Neuronal stem cell (in vitro differentiated cells): ENCODE results near the gene TIMM10B.
A peak's percentile ranks its signal among the peaks of the same experiment; 100 is the strongest.

Experiments
- DNase-seq: peaks from one replicate; pipeline ENCODE4 v3.0.0-alpha.2; 2013; ENCODE audit warnings: low spot score
- H2AFZ ChIP-seq: one replicate; pipeline ENCODE4 v1.6.1; 2013; ENCODE audit warnings: mild to moderate bottlenecking, low read length, inconsistent platforms
- H2AK5ac ChIP-seq: 2 replicates; pipeline ENCODE4 v1.6.1; 2013; ENCODE audit warnings: low read depth, mild to moderate bottlenecking, inconsistent platforms, low read length, moderate library complexity, mixed read lengths
- H2BK120ac ChIP-seq: 2 replicates; pipeline ENCODE4 v1.6.1; 2013; ENCODE audit warnings: low read depth, mild to moderate bottlenecking, inconsistent platforms, low read length, moderate library complexity, mixed read lengths
- H2BK12ac ChIP-seq: one replicate; pipeline ENCODE4 v1.6.1; 2013; ENCODE audit warnings: low read length, inconsistent platforms
- H2BK15ac ChIP-seq: 2 replicates; pipeline ENCODE4 v1.6.1; 2013; ENCODE audit warnings: mild to moderate bottlenecking, low read length, inconsistent platforms, mixed read lengths
- H2BK5ac ChIP-seq: one replicate; pipeline ENCODE4 v1.6.1; 2013; ENCODE audit warnings: inconsistent platforms, mild to moderate bottlenecking, low read length, moderate library complexity
- H3K14ac ChIP-seq: one replicate; pipeline ENCODE4 v1.6.1; 2013; ENCODE audit warnings: low read length, inconsistent platforms
- H3K18ac ChIP-seq: 2 replicates; pipeline ENCODE4 v1.6.1; 2013; ENCODE audit warnings: low read length, inconsistent platforms
- H3K23ac ChIP-seq: 2 replicates; pipeline ENCODE4 v1.6.1; 2013; ENCODE audit warnings: low read depth, mild to moderate bottlenecking, mixed read lengths, low read length, inconsistent platforms; ENCODE audit not compliant: poor library complexity
- H3K27ac ChIP-seq: replicated peaks from 3 replicates; pipeline ENCODE4 v1.5.1; 2013; ENCODE audit warnings: low read length, inconsistent platforms
- H3K27me3 ChIP-seq, 3 experiments: 2 replicates each; pipeline ENCODE4 v1.6.1; 2013; ENCODE audit warnings: low read length in 3 of 3, mild to moderate bottlenecking in 2 of 3, inconsistent platforms in 1 of 3, low read depth in 1 of 3, mixed read lengths in 1 of 3, moderate library complexity in 1 of 3; ENCODE audit not compliant: control insufficient read depth in 3 of 3, insufficient read depth in 3 of 3
- H3K36me3 ChIP-seq, 2 donors: replicated peaks in 1 of 2; 2 replicates each; pipeline ENCODE4 v1.6.1; 2013; ENCODE audit warnings: low read length in 2 of 2; ENCODE audit not compliant: control insufficient read depth in 2 of 2, insufficient read depth in 2 of 2
- H3K4ac ChIP-seq: 2 replicates; pipeline ENCODE4 v1.6.1; 2013; ENCODE audit warnings: inconsistent platforms, mild to moderate bottlenecking, low read length, moderate library complexity
- H3K4me1 ChIP-seq, 2 donors: 1 replicate in 1 of 2; 2 replicates in 1 of 2; pipeline ENCODE4 v1.6.1; 2013; ENCODE audit warnings: low read length in 2 of 2, low read depth in 1 of 2; ENCODE audit not compliant: control insufficient read depth in 2 of 2, insufficient read depth in 1 of 2
- H3K4me2 ChIP-seq: one replicate; pipeline ENCODE4 v1.6.1; 2013; ENCODE audit warnings: mild to moderate bottlenecking, low read length, inconsistent platforms; ENCODE audit not compliant: insufficient read depth, poor library complexity, severe bottlenecking
- H3K4me3 ChIP-seq, 2 donors: 2 replicates each; pipeline ENCODE4 v1.5.1; 2013; ENCODE audit warnings: low read length in 2 of 2, mild to moderate bottlenecking in 2 of 2, inconsistent platforms in 1 of 2, moderate library complexity in 1 of 2
- H3K79me1 ChIP-seq: one replicate; pipeline ENCODE4 v1.6.1; 2013; ENCODE audit warnings: low read depth, mild to moderate bottlenecking, inconsistent platforms, low read length, moderate library complexity
- H3K9ac ChIP-seq: one replicate; pipeline ENCODE4 v1.6.1; 2013; ENCODE audit warnings: mild to moderate bottlenecking, low read depth, low read length, inconsistent platforms; ENCODE audit not compliant: poor library complexity
- H3K9me3 ChIP-seq, 2 donors: replicated peaks in 1 of 2; 2 replicates each; pipeline versions ENCODE3 to v1.6.1; 2013; ENCODE audit warnings: low read length in 2 of 2, mild to moderate bottlenecking in 2 of 2, inconsistent platforms in 1 of 2, low read depth in 1 of 2, mixed read lengths in 1 of 2, moderate library complexity in 1 of 2; ENCODE audit not compliant: control insufficient read depth in 2 of 2, insufficient read depth in 1 of 2
- H4K8ac ChIP-seq: one replicate; pipeline ENCODE4 v1.6.1; 2013; ENCODE audit warnings: low read depth, mild to moderate bottlenecking, inconsistent platforms, low read length, moderate library complexity
- H4K91ac ChIP-seq: one replicate; pipeline ENCODE4 v1.6.1; 2013; ENCODE audit warnings: low read length, low read depth, mild to moderate bottlenecking, inconsistent platforms; ENCODE audit not compliant: poor library complexity
- WGBS, 2 donors: extraction: QIAGEN DNeasy Blood & Tissue Kit; methylation state at CpG; one replicate each; pipeline ENCODE4 v1.1.7; 2013; ENCODE audit warnings: missing lambda C conversion rate in 2 of 2, mixed read lengths in 1 of 2; ENCODE audit not compliant: insufficient read length in 2 of 2, insufficient replicate concordance in 1 of 2; ENCODE audit errors: extremely low coverage in 2 of 2; 5-methylcytosine and 5-hydroxymethylcytosine counted together

TIMM10B gene

DNA sequence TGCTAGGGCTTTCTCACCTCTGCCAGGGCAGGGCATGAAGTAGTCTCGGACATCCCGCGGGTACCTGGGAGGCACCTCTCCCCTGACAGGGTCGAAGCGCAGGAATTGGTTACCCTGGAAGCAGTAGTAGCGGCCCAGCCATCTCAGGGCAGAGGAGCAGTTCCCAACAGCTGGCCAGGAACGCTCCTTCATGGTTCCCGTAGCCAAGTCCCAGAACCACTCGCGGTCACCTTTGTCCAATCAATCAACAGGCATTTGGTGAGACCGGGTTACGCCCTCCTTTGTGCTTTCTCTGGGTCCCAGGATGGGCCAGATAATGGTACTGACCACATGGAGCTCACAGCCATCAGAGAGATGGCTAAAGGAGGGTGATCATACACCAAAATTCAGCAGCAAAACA lies 43.9 kb upstream of the TIMM10B start:
- DNase-seq: no peak
- Histone ChIP-seq H3K4me2 (no peak overlapping the region), H2AFZ (no peak overlapping the region), H2BK120ac (no peak overlapping the region), H3K9ac (no peak overlapping the region), H3K27me3 (peaks cover 0 to 3% (median 0%) of the 10 kb centered on the region in 3 experiments), H2BK5ac (no peak overlapping the region), H3K23ac (no peak overlapping the region), H3K79me1 (no peaks in the 10 kb centered on the region), H3K14ac (no peak overlapping the region), H3K9me3 (no peaks in the 10 kb centered on the region), H2AK5ac (no peak overlapping the region), H3K18ac (no peak overlapping the region), H3K36me3 (no peaks in the 10 kb centered on the region), H3K4ac (no peak overlapping the region), H4K8ac (no peak overlapping the region), H3K4me3 (no peak overlapping the region), H2BK12ac (no peak overlapping the region), H4K91ac (no peak overlapping the region), H3K4me1 (peaks cover 2% of the 10 kb centered on the region in 2 donors), H2BK15ac (no peak overlapping the region), H3K27ac (no peak overlapping the region)
- WGBS, 2 donors: no CpG with 5 or more reads among the region's 12 CpGs

DNA sequence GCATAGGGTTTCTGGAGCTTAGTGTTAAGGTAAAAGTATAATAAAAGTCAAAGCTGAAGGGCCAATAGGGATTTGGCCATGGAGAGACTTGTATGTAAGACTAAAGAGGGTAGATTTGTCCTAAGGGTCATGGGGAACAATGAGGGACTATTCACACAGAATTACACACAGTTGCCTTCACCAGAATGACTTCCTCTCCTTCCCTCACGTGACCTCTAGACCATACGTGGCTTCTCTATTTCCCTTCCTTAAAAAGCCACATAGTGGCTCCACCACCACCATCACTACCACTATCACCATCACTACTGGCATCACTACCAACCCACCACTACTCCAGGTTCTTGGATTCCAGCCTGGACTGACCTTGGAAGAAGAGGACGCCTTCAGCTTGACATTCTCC lies 43.3 kb upstream of the TIMM10B start:
- Histone ChIP-seq H3K27me3 (peaks cover 0 to 2% (median 0%) of the 10 kb centered on the region in 3 experiments), H3K14ac (no peak overlapping the region), H3K4me3 (no peak overlapping the region), H3K4ac (no peak overlapping the region), H2AK5ac (no peak overlapping the region), H4K91ac (no peak overlapping the region), H3K27ac (no peak overlapping the region), H3K36me3 (no peaks in the 10 kb centered on the region), H3K23ac (no peak overlapping the region), H3K4me1 (peaks cover 2% of the 10 kb centered on the region in 2 donors), H2BK15ac (no peak overlapping the region), H3K18ac (no peak overlapping the region), H3K79me1 (no peaks in the 10 kb centered on the region), H2BK120ac (no peak overlapping the region), H3K9me3 (no peaks in the 10 kb centered on the region), H2BK5ac (no peak overlapping the region), H2AFZ (no peak overlapping the region), H4K8ac (no peak overlapping the region), H3K4me2 (no peak overlapping the region), H3K9ac (no peak overlapping the region), H2BK12ac (no peak overlapping the region)
- no peak for DNase-seq
- no CpG with 5 or more reads among the region's 3 CpGs for WGBS, 2 donors

GRCh38 chr11:6438979-6439571 lies 42.2 kb upstream of the TIMM10B start:
- H3K18ac ChIP-seq: no peak overlapping the region
- no CpG with 5 or more reads among the region's 1 CpG for WGBS, 2 donors
- H2BK120ac ChIP-seq: no peak overlapping the region
- H2AFZ ChIP-seq: peak overlapping the region; percentile 5
- no peak overlapping the region for H3K4me2 ChIP-seq
- H3K27ac ChIP-seq: no peak overlapping the region
- no peak overlapping the region for H3K9ac ChIP-seq
- H4K8ac ChIP-seq: no peak overlapping the region
- H3K27me3 ChIP-seq: no peaks in the 10 kb centered on the region
- no peaks in the 10 kb centered on the region for H3K36me3 ChIP-seq
- H2AK5ac ChIP-seq: no peak overlapping the region
- no peak overlapping the region for H3K23ac ChIP-seq
- no peaks in the 10 kb centered on the region for H3K9me3 ChIP-seq
- no peak overlapping the region for H2BK5ac ChIP-seq
- H2BK12ac ChIP-seq: no peak overlapping the region
- H3K4me1 ChIP-seq: peaks cover 2% of the 10 kb centered on the region in 2 donors
- H3K4ac ChIP-seq: no peak overlapping the region
- DNase-seq: peak; percentile 15
- H4K91ac ChIP-seq: no peak overlapping the region
- no peak overlapping the region for H3K4me3 ChIP-seq
- no peak overlapping the region for H3K14ac ChIP-seq
- H3K79me1 ChIP-seq: no peaks in the 10 kb centered on the region
- H2BK15ac ChIP-seq: no peak overlapping the region

- no peak within 1 kb of the TSS for H3K18ac ChIP-seq
- H3K27ac ChIP-seq: no peak within 1 kb of the TSS
- no peaks in the 10 kb centered on the region for H3K79me1 ChIP-seq
- WGBS, 2 donors: no CpG with 5 or more reads among the region's 3 CpGs
- no peak within 1 kb of the TSS for H3K23ac ChIP-seq
- H3K9ac ChIP-seq: no peak within 1 kb of the TSS
- no peak within 1 kb of the TSS for H2BK15ac ChIP-seq
- H3K36me3 ChIP-seq: no peaks in the 10 kb centered on the region
- no peak within 1 kb of the TSS for H3K4me2 ChIP-seq
- no peak within 1 kb of the TSS for H4K91ac ChIP-seq
- no peak within 1 kb of the TSS for H2AK5ac ChIP-seq
- H3K9me3 ChIP-seq: no peaks in the 10 kb centered on the region
- no peak within 1 kb of the TSS for H3K14ac ChIP-seq
- no peak within 1 kb of the TSS for H2BK12ac ChIP-seq
- no peak within 1 kb of the TSS for H2BK5ac ChIP-seq
- H2AFZ ChIP-seq: no peak within 1 kb of the TSS
- H3K4ac ChIP-seq: no peak within 1 kb of the TSS
- H3K4me1 ChIP-seq: peaks cover 2% of the 10 kb centered on the region in 2 donors
- H3K27me3 ChIP-seq: no peaks in the 10 kb centered on the region
- DNase-seq: no peak
- H2BK120ac ChIP-seq: no peak within 1 kb of the TSS
- H3K4me3 ChIP-seq: no peak within 1 kb of the TSS
- no peak within 1 kb of the TSS for H4K8ac ChIP-seq
Observed at GRCh38 chr11:6440906-6441358, 40.4 kb upstream of the TIMM10B start, which contains the start of gene HPX. TSS of gene HPX (minus strand) at chr11:6440987. CDS start at chr11:6440963, 24 bp downstream.
